HG03460 (cell line): ENCODE measurements around the gene SCLY.

ENCODE experiments used
- ATAC-seq: cut with Tn5 transposase; IDR thresholded peaks from one replicate; pipeline ENCODE4 v1.9.1; 2021; ENCODE audit not compliant: unreplicated experiment

The SCLY gene

GRCh38 chr2:238136820-238137537 is 76.2 kb downstream of the SCLY start:
- ATAC-seq = no peak

DNA sequence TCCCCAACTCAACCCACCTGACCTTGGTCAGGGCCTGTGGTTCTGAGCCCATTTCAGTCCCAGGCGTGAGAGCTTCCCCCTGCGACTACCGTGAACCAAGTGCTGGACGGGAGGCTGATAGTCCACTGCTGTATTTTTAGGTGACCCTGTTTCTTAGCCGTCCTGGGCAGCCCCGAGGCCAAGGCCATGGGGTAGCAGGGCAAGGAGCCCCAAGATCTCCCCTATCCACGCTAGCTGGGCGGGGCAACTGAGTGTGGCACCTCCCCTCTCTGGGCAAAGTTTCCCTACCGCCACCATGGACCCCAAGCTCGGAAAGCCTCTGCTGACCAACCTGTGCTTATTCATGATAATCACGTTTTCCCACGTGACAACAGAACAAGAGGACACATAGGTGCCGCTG is 77.1 kb downstream of the SCLY start:
- no peak for ATAC-seq

GRCh38 chr2:238138331-238139195 is 77.8 kb downstream of the SCLY start, which contains the start of gene KLHL30:
Gene KLHL30, plus strand, starts transcription at chr2:238138668. Its CDS starts 2,087 bp downstream, at chr2:238140755.
- ATAC-seq = no peak

DNA sequence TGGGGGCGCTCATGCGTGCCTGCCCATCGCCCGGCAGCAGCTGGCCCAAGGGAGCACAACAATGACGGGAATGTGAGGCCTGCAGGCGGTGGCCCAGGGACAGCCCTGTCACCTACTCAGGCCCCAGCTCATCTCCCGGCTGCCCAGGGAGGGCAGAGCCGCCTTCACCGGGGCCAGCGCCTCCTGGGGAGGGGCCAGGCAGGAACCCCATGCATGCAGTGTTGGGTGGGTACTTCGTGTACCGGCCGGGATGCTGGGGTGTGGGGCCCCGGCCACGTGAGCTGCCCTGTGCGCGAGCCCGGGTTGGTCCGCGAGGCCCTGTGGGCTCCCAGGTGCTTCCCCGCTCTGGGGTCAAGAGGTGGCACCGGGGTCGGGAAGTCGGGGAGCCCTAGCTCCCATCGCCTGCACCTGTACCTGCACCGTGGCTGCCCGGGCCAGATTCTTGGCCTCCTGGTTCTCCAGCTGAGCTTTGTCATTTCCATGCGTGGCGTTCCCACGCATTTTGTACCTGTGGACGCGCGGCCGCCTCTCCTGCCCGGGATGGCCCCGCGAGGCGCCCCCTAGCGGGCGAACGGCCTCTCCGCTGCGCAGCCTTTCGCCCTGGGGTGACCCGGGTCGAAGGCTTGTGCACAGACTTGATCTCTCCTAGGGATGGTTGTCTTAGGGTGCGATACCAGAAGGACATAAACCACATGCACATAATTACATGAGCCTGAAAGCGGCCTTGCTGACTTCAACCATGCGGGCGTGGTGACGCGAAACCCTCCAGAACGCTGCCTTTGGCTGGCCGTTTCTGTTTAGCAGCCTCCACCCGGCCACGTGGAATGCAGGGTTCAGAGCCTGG is 78.6 kb downstream of the SCLY start:
- no peak for ATAC-seq

DNA sequence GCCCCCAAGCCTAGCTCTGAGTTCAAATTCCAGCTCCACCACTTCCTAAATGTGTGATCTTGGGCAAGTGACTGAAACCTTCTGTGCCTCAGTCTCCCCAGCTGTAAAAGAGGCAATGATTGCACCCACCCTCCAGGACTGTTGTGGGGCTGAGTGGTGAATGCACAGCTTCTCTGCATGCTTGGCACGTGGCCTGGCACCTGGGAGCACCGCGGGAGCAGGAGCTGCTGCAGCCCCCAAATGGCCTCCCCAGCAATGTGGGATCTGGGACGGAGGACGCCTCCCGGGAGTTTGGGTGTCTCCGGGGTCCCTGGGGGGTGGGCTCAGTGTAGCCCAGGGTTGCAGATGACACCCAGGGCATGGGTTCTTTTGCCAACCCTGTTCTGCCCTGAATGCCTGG is 79.2 kb downstream of the SCLY start:
- no peak for ATAC-seq

- no peak for ATAC-seq
These were observed 80.1 kb downstream of the SCLY start for GRCh38 chr2:238140721-238141540.

DNA sequence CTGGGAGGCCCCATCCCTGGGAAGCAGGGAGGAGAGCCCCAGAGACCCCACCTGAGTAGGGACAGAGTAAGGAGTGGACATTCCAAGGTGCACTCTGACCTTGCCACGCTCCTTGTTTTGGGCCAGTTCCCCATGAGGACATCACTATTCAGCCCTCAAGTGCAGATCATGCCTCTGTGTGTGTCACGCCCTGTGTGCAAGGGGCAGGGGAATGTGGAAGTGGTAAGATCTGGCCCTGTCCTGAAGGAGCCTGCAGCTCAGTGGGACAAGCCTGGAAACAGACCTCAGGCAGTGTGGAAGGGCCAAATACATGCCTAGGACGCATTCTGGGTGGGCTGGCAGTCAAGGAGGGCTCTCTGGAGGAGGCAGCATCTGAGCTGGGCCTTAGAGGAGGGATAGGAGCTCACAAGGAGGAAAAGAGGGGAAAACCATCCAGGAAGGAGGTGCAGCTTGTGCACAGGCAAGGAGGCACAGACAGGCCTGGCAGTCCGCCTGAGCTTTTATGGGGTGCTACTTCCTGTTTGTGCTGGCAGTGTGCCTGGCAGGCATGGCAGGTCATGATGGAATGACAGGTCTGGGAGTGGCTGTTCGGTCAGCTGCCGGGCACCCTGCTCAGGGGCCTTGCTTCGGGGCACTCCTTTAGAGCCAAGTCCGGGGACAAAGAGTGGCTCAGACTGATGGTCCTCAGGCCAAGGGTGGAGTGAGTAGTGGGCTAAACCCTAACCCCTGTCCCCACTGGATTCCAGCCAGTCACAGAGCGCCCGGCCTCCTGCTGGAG is 80.9 kb downstream of the SCLY start:
- no peak for ATAC-seq

DNA sequence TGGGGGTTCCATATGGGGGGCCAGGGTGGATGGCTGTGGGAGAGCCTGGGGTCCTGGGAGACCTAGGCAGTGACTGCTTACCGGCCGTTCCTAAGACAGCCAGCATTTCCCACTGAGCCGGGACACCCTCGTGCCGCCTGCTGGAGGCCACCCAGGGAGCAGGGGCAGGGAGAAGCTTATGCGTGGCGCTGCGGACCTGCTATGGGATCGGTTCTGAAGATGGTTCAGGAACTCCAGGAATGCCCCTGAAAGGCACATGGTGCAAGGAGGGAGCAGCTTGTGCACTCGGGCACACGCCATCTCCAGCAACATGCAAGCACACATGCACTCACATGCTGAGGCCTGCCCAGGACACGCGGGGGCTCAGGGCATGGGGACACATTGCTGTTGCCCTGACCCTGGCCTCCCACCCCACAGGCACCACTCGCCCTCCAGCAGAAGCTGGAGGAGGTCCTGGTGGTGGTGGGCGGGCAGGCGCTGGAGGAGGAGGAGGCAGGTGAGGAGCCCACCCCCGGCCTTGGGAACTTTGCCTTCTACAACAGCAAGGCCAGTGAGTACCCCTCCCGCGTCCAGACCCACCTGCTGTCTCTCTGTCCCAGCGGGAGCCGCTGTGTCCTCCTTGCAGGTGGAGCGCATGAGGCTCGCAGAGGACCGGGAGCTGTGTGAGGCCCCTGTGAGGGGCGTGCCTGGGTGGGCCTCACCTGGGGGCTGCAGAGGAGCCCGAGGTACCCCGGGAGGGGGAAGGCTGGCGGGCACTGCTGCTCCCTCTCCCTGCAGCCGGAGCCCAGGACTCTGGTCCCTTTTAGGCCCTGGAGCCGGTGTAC is 81.8 kb downstream of the SCLY start:
- no peak for ATAC-seq

DNA sequence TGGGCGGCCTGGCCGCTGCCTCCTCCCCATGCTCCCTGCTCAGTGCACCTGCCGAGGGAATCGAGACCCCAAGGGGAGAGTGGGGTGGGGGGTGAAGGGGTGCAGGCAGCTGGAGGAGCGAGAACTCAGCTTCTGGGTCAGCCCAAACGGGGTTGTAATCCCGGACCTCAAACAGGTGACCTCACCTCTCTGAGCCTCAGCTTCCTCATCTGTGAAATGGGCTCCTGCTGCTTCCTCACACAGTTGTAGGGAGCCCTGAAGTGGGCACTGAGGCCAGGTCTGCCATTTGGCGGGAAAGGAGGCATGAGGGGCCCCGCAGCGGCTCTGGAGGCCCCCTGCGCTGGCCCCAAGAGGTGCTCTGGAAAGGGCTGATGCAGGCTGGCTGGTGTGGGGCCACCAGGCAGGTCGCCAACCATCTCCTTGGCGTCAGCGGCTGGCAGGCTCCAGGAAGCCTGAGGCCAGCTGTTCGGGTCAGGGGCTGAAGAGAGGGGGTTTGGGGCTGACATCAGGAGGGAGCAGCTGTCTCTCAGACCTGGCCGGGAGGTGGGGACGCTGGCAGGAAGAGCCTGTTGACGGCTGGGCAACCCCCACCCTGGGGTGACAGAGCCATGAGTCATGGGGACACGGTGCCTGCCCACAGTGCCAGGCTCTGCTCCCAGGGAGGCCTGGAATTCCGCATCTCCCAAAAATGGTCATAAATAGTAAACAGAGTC is 82.6 kb downstream of the SCLY start:
- no peak for ATAC-seq

- no peak for ATAC-seq
These were observed 83.5 kb downstream of the SCLY start for GRCh38 chr2:238144262-238144661.

DNA sequence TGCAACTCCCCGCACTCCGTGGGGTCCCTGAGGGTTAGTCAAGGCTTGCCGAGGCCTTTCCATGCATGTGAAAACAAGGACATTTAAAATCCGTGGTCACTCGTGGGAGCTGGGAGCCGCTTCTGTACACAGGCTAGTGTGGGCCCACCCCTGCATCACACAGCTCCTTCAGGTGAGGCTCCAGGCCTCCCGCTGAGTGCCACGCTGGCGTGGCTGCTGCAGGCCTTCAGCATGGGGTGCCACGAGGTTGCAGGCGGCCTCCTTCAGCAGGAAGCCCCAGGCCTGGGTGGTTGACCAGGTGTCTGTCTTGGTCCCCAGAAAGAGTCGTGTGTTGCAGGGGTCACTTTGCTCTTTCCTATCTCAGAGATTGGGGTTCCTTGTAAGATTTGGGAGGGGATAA is 84.2 kb downstream of the SCLY start:
- no peak for ATAC-seq

- no peak for ATAC-seq
These were observed 85.0 kb downstream of the SCLY start for GRCh38 chr2:238145851-238146250.

- ATAC-seq = no peak
These were observed 86.2 kb downstream of the SCLY start for GRCh38 chr2:238146884-238147544.

GRCh38 chr2:238148981-238149380 is 88.2 kb downstream of the SCLY start:
- ATAC-seq = no peak
